T-cell (primary cell): ENCODE data around the gene MGAT4B. TPM values are rescaled to one million over a fixed set of nuclear protein-coding genes. Genes with fewer than 3 reads are reported as not detected.

Source experiments
- ATAC-seq, 4 experiments: fragments of 200-7000 bp in 3 of 4; fragments of 150-1000 bp in 1 of 4; cut with Tn5 transposase; replicated peaks in 1 of 4; 1 replicate in 3 of 4; 2 replicates in 1 of 4; pipeline ENCODE4 v1.10.0; 2021; ENCODE audit warnings: moderate library complexity in 3 of 4, mild to moderate bottlenecking in 2 of 4, moderate number of reproducible peaks in 1 of 4
- CTCF ChIA-PET, 2 donors: fragments of 300-600 bp; sonication (Branson Sonifier 250); formaldehyde crosslinking; loops; one replicate each; lab custom pipeline; 2022; ENCODE audit warnings: antibody characterized with exemption in 2 of 2; lab: Charles Lee
- POLR2A ChIA-PET, 2 donors: fragments of 300-600 bp; sonication (Branson Sonifier 250); formaldehyde crosslinking; loops; one replicate each; lab custom pipeline; 2022; ENCODE audit warnings: antibody characterized with exemption in 2 of 2; lab: Charles Lee
- DNase-seq, 35 experiments: peaks; one replicate each; pipeline versions ENCODE4 v3.0.0 to v3.0.0-alpha.2; 2013 to 2023
- H3K27ac ChIP-seq: one replicate; pipeline ENCODE4 v1.5.1; 2013; ENCODE audit warnings: low read length
- H3K27me3 ChIP-seq, 2 experiments: replicated peaks in 1 of 2; 1 replicate in 1 of 2; 2 replicates in 1 of 2; pipeline versions ENCODE4 v1.6.1 to v1.7.0; 2013; ENCODE audit warnings: low read length in 1 of 2, mixed read lengths in 1 of 2; ENCODE audit not compliant: control insufficient read depth in 2 of 2, insufficient read depth in 2 of 2; ENCODE audit errors: extremely low read depth in 1 of 2
- H3K36me3 ChIP-seq, 2 donors: 1 replicate in 1 of 2; 2 replicates in 1 of 2; pipeline versions ENCODE4 v1.6.1 to v1.7.0; 2013; ENCODE audit warnings: low read length in 1 of 2; ENCODE audit not compliant: control insufficient read depth in 2 of 2, insufficient read depth in 1 of 2; ENCODE audit errors: extremely low read depth in 1 of 2
- H3K4me1 ChIP-seq, 2 experiments: 1 replicate in 1 of 2; 2 replicates in 1 of 2; pipeline versions ENCODE4 v1.6.1 to v1.7.0; 2013; ENCODE audit warnings: low read length in 2 of 2, mixed read lengths in 1 of 2; ENCODE audit not compliant: insufficient read depth in 2 of 2, control insufficient read depth in 1 of 2; ENCODE audit errors: extremely low read depth in 1 of 2
- H3K4me3 ChIP-seq, 2 donors: 1 replicate in 1 of 2; 2 replicates in 1 of 2; pipeline versions ENCODE4 v1.5.1 to v1.7.0; 2013; ENCODE audit warnings: mild to moderate bottlenecking in 2 of 2, low read length in 1 of 2, moderate library complexity in 1 of 2; ENCODE audit not compliant: control insufficient read depth in 1 of 2; ENCODE audit errors: extremely low read depth in 1 of 2
- H3K9me3 ChIP-seq: 2 replicates; pipeline ENCODE4 v1.7.0; 2013
- H3K27ac Mint-ChIP-seq, 2 donors: one replicate each; pipeline ENCODE4 v1.8.0; 2020 to 2021; ENCODE audit warnings: mild to moderate bottlenecking in 2 of 2, mixed read lengths in 2 of 2
- H3K27me3 Mint-ChIP-seq, 2 donors: one replicate each; pipeline ENCODE4 v1.8.0; 2021 to 2022; ENCODE audit warnings: mixed read lengths in 2 of 2
- H3K36me3 Mint-ChIP-seq: one replicate; pipeline ENCODE4 v1.8.0; 2021; ENCODE audit warnings: mixed read lengths
- H3K4me1 Mint-ChIP-seq, 3 donors: one replicate each; pipeline ENCODE4 v1.8.0; 2020 to 2022; ENCODE audit warnings: mixed read lengths in 3 of 3, mild to moderate bottlenecking in 1 of 3
- H3K4me3 Mint-ChIP-seq, 3 donors: one replicate each; pipeline ENCODE4 v1.8.0; 2020 to 2022; ENCODE audit warnings: mild to moderate bottlenecking in 3 of 3, mixed read lengths in 3 of 3, moderate library complexity in 3 of 3
- H3K9me3 Mint-ChIP-seq, 3 donors: one replicate each; pipeline ENCODE4 v1.8.0; 2020 to 2022; ENCODE audit warnings: mixed read lengths in 3 of 3
- WGBS: methylation state at CpG from one replicate; pipeline ENCODE4 v1.1.5; 2013; ENCODE audit warnings: missing lambda C conversion rate; ENCODE audit not compliant: insufficient coverage; 5-methylcytosine and 5-hydroxymethylcytosine counted together
- total RNA-seq, 35 experiments: library from RNA in 6 of 35; stranded (reverse) in 6 of 35; fragments of 120-200 nt in 1 of 35; gene quantifications; one replicate each; pipeline versions ENCODE4 v1.2.1 to v1.2.4 and lab custom pipeline; 2013 to 2026

Gene MGAT4B
- total RNA-seq, 5 donors from 2014 or later (not counting 1 experiment from before 2014, with no cell fraction given) = 119 to 159 (median 132) TPM

DNA sequence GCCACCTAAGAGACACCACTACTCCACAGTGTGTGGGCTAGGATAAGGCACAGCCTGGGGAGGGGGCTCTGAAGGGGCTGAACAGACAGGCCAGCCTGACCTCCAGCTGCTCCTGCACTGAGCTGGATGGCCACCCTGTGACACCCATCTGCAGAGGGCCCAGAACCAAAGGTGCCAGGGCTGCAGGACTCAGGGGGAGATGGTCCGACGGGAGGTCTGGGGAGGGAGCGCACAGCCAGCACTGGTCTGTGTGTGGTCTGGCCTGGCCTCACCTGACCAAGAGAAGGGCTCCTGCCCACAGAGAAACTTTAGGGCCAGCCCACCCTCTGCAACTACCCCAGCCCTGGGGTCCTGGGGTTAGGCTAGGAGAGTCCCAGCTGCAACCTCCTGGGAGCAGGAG, 12.1 kb downstream of the MGAT4B start:
- POLR2A ChIA-PET = no interaction called here
- no CpG with 5 or more reads among the region's 3 CpGs for WGBS
- DNase-seq (no peak), ATAC-seq (no peak)
- H3K9me3 ChIP-seq = no peaks in the 10 kb centered on the region
- H3K27ac ChIP-seq = peak overlapping the region; percentile 48
- H3K4me1 Mint-ChIP-seq = peaks cover 26 to 33% (median 29%) of the 10 kb centered on the region in 3 donors
- peaks cover 18 to 36% of the 10 kb centered on the region in 2 experiments for H3K4me1 ChIP-seq
- H3K9me3 Mint-ChIP-seq = no peaks in the 10 kb centered on the region
- H3K36me3 Mint-ChIP-seq = peaks cover 5% of the 10 kb centered on the region
- peak overlapping the region; percentile 25 to 66 (median 65) for H3K4me3 Mint-ChIP-seq
- no peaks in the 10 kb centered on the region for H3K27me3 ChIP-seq
- H3K27ac Mint-ChIP-seq = peak overlapping the region; percentile 34 to 46
- CTCF ChIA-PET = interaction anchor here (1.3 to 1.4 kb wide), 2 partner anchors 32 kb away, joined by 4 to 5 read pairs; no protein-coding TSS in a partner anchor
- H3K27me3 Mint-ChIP-seq = no peaks in the 10 kb centered on the region
- H3K4me3 ChIP-seq = no peak overlapping the region
- H3K36me3 ChIP-seq = peaks cover 8 to 16% of the 10 kb centered on the region in 2 donors

DNA sequence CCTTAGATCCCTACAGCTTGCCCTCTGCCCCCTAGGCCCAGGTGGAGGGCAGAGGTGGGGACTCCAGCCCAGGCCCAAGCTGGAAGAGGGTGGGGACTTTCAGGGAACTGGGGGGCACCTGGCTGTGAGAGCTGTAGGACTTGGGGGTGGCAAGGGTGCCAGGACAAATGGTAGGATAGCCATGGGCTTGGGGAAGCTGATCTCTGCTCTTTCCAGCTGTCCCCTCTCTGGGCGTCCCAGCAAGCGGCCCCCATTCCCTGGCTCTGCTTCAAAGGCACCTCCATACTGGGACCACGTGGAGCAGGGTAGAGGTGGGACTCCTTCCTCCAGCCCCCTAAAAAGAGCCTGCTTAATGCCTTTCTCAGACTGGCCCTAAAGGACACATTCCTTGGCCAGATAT, 12.5 kb downstream of the MGAT4B start:
- ChIA-PET CTCF (interaction anchor here (1.3 to 1.4 kb wide), 2 partner anchors 31 kb away, joined by 4 to 5 read pairs; no protein-coding TSS in a partner anchor), POLR2A (no interaction called here)
- peak overlapping the region; percentile 81 to 86 for H3K27ac Mint-ChIP-seq
- H3K9me3 ChIP-seq = no peaks in the 10 kb centered on the region
- peaks cover 4 to 12% of the 10 kb centered on the region in 2 donors for H3K36me3 ChIP-seq
- H3K36me3 Mint-ChIP-seq = peaks cover under 1% of the 10 kb centered on the region
- peak overlapping the region; percentile 46 to 66 (median 65) for H3K4me3 Mint-ChIP-seq
- peak overlapping the region in 1 of 2 donors; percentile 22 for H3K4me3 ChIP-seq
- DNase-seq (no peak), ATAC-seq (no peak)
- H3K27ac ChIP-seq = peak overlapping the region; percentile 48
- H3K27me3 ChIP-seq = no peaks in the 10 kb centered on the region
- 100% methylated on average over 2 of the region's 3 CpGs for WGBS
- peaks cover 26 to 33% (median 29%) of the 10 kb centered on the region in 3 donors for H3K4me1 Mint-ChIP-seq
- peaks cover 18 to 34% of the 10 kb centered on the region in 2 experiments for H3K4me1 ChIP-seq
- no peaks in the 10 kb centered on the region for H3K9me3 Mint-ChIP-seq
- no peaks in the 10 kb centered on the region for H3K27me3 Mint-ChIP-seq

- Mint-ChIP-seq H3K27ac (peak within 1 kb of the TSS; percentile 81 to 86), H3K4me3 (peak within 1 kb of the TSS; percentile 46 to 66 (median 65)), H3K4me1 (peaks cover 26 to 33% (median 29%) of the 10 kb centered on the region in 3 donors), H3K9me3 (no peaks in the 10 kb centered on the region), H3K27me3 (no peaks in the 10 kb centered on the region), H3K36me3 (no peaks in the 10 kb centered on the region)
- H3K4me3 ChIP-seq = peak within 1 kb of the TSS in 1 of 2 donors; percentile 22
- POLR2A ChIA-PET = no interaction called here
- peaks cover 18 to 34% of the 10 kb centered on the region in 2 experiments for H3K4me1 ChIP-seq
- CTCF ChIA-PET = interaction anchor here (0.6 to 1.4 kb wide), 3 partner anchors 31 to 163 kb away, joined by 3 to 5 read pairs (median 4); no protein-coding TSS in a partner anchor
- 21% methylated on average over 15 of the region's 19 CpGs for WGBS
- DNase-seq = peak in 33 of 35 experiments; percentile 35 to 74 (median 61)
- H3K27ac ChIP-seq = peak within 1 kb of the TSS; percentile 48
- peak; percentile 55 to 69 (median 58) for ATAC-seq
- no peaks in the 10 kb centered on the region for H3K9me3 ChIP-seq
- no peaks in the 10 kb centered on the region for H3K27me3 ChIP-seq
- peaks cover 4 to 7% of the 10 kb centered on the region in 2 donors for H3K36me3 ChIP-seq
These were observed 13.1 kb downstream of the MGAT4B start, which contains the start of gene LTC4S for GRCh38 chr5:179793468-179794139. Gene LTC4S (plus strand): TSS chr5:179793986. CDS start chr5:179794081, 95 bp downstream.

DNA sequence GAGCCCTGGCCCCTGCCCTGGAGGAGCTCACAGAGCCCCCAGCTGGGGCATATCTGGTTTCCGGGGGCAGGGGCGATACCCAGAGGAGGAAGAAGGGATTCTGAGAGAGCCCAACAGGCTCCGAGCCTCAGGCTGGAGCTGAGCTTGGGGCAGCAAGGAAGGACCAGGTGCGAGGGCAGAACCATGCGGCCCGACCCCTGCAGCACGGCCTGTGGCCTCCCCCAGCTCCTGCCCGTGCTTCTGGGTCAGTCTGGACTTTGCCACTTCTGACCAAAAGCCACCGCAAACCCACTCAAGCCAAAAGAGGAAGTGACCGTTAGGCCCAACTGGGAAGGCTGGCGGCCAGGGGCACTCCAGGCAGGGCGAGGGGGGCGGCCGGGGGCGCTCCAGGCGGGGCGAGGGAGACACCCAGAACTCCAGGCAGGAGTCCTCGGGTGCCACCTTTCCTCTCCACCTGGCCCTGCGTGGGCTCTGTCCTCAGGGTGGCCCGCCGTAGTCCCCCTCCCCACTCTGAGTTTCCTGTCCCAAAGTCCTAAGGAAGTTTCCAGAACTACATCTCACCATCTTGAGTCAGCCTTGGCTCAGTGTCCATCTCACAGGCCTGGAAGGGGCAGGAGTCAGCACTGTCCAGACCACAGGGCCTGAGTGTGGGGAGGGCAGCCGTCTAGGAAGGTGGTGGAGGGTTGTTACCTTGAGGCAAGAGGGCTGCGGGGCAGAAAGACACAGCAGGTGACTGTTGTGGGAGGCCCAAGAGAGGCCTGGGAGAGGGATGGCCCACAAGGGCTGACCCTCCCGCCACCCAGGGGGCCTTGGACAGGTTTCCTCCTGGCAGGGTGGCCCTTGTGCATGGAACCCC, 13.8 kb downstream of the MGAT4B start:
- WGBS = 87% methylated on average over 20 of the region's 24 CpGs
- Histone ChIP-seq H3K36me3 (no peaks in the 10 kb centered on the region), H3K27ac (peak overlapping the region; percentile 48), H3K4me1 (peaks cover 18 to 34% of the 10 kb centered on the region in 2 experiments), H3K4me3 (no peak overlapping the region), H3K9me3 (no peaks in the 10 kb centered on the region), H3K27me3 (no peaks in the 10 kb centered on the region)
- Mint-ChIP-seq H3K27me3 (no peaks in the 10 kb centered on the region), H3K4me1 (peaks cover 26 to 33% (median 29%) of the 10 kb centered on the region in 3 donors), H3K27ac (peak overlapping the region; percentile 81 to 86), H3K4me3 (peak overlapping the region in 2 of 3 donors; percentile 58 to 65), H3K9me3 (no peaks in the 10 kb centered on the region), H3K36me3 (no peaks in the 10 kb centered on the region)
- peak in 1 of 35 experiments; percentile 10 for DNase-seq
- ChIA-PET CTCF (interaction anchor here in 1 of 2 donors (0.6 kb wide), 1 partner anchor 162 kb away, joined by 3 read pairs; no protein-coding TSS in a partner anchor), POLR2A (no interaction called here)
- ATAC-seq = no peak

GRCh38 chr5:179791881-179792611, 14.6 kb downstream of the MGAT4B start:
- ChIA-PET POLR2A (interaction anchor here in 1 of 2 donors (0.6 kb wide), 1 partner anchor 49 kb away, joined by 3 read pairs; no protein-coding TSS in a partner anchor), CTCF (no interaction called here)
- no peaks in the 10 kb centered on the region for H3K36me3 ChIP-seq
- H3K4me1 Mint-ChIP-seq = peaks cover 26 to 32% (median 26%) of the 10 kb centered on the region in 3 donors
- H3K9me3 ChIP-seq = no peaks in the 10 kb centered on the region
- H3K4me3 Mint-ChIP-seq = peak overlapping the region in 1 of 3 donors; percentile 31
- peak overlapping the region; percentile 64 to 69 for H3K27ac Mint-ChIP-seq
- H3K4me1 ChIP-seq = peaks cover 18 to 34% of the 10 kb centered on the region in 2 experiments
- no peaks in the 10 kb centered on the region for H3K9me3 Mint-ChIP-seq
- no peak overlapping the region for H3K27ac ChIP-seq
- no peaks in the 10 kb centered on the region for H3K27me3 Mint-ChIP-seq
- no peaks in the 10 kb centered on the region for H3K27me3 ChIP-seq
- no peaks in the 10 kb centered on the region for H3K36me3 Mint-ChIP-seq
- DNase-seq (peak in 1 of 35 experiments; percentile 19), ATAC-seq (no peak)
- H3K4me3 ChIP-seq = no peak overlapping the region
- 57% methylated on average over 15 of the region's 15 CpGs for WGBS
